ENCODE data around the gene SORBS2. TPM values are rescaled to one million over a fixed set of nuclear protein-coding genes. Genes with fewer than 3 reads are reported as not detected.

SORBS2 gene
- total RNA-seq, 1 donor from 2014 or later = 60.4 TPM

DNA sequence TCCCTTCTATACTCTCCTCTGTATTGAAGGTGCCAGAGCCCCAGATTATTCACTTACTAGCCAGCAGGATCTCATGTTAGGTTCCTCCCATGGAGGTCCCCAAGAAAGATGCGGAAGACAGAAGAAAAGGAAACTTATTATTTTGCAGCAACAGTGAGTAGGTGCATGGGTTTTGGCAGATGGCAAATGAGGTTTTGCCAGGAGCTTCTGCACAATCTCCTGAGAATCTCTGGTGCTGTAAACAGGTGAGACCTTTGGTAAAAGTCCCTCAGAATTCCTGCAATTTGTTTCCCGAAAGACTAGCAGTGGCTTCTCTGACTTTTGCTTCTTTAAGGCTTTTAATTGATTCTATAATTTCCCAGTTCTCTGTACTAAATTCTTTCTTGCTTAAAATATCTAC lies 29.5 kb upstream of the SORBS2 start:
- intact Hi-C loops (cut with DNase I) = no loop called here
- Histone ChIP-seq H3K27ac (peak overlapping the region; percentile 76), H3K9me3 (no peaks in the 10 kb centered on the region), H3K36me3 (no peaks in the 10 kb centered on the region), H3K4me1 (peaks cover 36% of the 10 kb centered on the region), H3K27me3 (no peaks in the 10 kb centered on the region), H3K4me3 (no peak overlapping the region)
- DNase-seq (ENCODE audit: extremely low spot score in 2 of 2) = no peak
- TF ChIP-seq, protein P1, sequence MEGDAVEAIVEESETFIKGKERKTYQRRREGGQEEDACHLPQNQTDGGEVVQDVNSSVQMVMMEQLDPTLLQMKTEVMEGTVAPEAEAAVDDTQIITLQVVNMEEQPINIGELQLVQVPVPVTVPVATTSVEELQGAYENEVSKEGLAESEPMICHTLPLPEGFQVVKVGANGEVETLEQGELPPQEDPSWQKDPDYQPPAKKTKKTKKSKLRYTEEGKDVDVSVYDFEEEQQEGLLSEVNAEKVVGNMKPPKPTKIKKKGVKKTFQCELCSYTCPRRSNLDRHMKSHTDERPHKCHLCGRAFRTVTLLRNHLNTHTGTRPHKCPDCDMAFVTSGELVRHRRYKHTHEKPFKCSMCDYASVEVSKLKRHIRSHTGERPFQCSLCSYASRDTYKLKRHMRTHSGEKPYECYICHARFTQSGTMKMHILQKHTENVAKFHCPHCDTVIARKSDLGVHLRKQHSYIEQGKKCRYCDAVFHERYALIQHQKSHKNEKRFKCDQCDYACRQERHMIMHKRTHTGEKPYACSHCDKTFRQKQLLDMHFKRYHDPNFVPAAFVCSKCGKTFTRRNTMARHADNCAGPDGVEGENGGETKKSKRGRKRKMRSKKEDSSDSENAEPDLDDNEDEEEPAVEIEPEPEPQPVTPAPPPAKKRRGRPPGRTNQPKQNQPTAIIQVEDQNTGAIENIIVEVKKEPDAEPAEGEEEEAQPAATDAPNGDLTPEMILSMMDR (IDR thresholded peaks at IDR 0.05) = no peak
- TF ChIP-seq POLR2AphosphoS5 (IDR thresholded peaks at IDR 0.05; ENCODE audit: insufficient read depth in 1 of 2, low read depth in 1 of 2) (no peak), POLR2A (IDR thresholded peaks at IDR 0.05) (no peak)

DNA sequence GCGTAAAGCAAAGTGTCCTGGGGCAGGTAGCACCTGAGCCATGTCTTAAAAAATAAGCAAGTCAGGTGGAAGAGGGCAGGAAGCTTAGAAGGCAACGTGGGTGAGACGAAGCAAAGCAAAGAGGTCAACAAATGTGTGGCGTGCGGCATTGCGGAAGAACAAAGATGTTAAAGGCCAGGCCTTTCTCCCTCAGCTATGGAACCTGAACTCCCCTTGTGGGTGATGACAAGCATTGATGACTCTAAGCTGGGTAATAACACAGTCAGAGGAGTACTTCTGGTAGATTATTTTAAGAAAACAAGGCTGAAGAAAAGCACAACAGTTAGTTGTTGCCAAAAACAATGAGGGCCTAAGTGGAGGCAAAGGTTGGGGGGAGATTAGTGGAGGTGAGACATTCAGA lies 29.0 kb upstream of the SORBS2 start:
- intact Hi-C loops (cut with DNase I) = no loop called here
- Histone ChIP-seq H3K4me3 (no peak overlapping the region), H3K27ac (peak overlapping the region; percentile 76), H3K9me3 (no peaks in the 10 kb centered on the region), H3K27me3 (no peaks in the 10 kb centered on the region), H3K4me1 (peaks cover 36% of the 10 kb centered on the region), H3K36me3 (no peaks in the 10 kb centered on the region)
- no peak for DNase-seq (ENCODE audit: extremely low spot score in 2 of 2)
- TF ChIP-seq, protein P1 (IDR thresholded peaks at IDR 0.05) = no peak
- TF ChIP-seq POLR2AphosphoS5 (IDR thresholded peaks at IDR 0.05; ENCODE audit: insufficient read depth in 1 of 2, low read depth in 1 of 2) (no peak), POLR2A (IDR thresholded peaks at IDR 0.05) (no peak)

DNA sequence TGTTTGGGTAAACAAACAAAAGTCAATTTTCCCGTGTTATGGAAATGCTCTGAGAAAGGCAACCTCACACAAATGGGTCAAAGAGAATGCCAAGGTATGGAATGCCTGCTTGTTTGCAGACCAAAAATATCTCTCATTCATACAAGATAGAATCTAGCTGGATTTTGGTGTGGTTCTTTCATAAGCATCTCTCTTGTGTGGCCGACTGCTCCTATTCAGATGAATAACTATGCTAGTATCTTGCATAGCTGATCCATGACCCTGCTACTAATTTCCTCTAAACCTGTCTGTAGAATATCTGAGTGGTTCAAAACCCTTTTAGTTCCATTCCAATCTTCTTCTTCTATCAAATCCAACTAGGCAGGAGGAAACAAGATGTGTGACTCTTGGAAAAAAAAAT lies 28.2 kb upstream of the SORBS2 start:
- Histone ChIP-seq H3K9me3 (no peaks in the 10 kb centered on the region), H3K36me3 (no peaks in the 10 kb centered on the region), H3K27me3 (no peaks in the 10 kb centered on the region), H3K27ac (peak overlapping the region; percentile 76), H3K4me3 (no peak overlapping the region), H3K4me1 (peaks cover 36% of the 10 kb centered on the region)
- no peak for DNase-seq (ENCODE audit: extremely low spot score in 2 of 2)
- intact Hi-C loops (cut with DNase I) = no loop called here
- TF ChIP-seq POLR2A (IDR thresholded peaks at IDR 0.05) (no peak), POLR2AphosphoS5 (IDR thresholded peaks at IDR 0.05; ENCODE audit: insufficient read depth in 1 of 2, low read depth in 1 of 2) (no peak)
- TF ChIP-seq, protein P1 (IDR thresholded peaks at IDR 0.05) = no peak

DNA sequence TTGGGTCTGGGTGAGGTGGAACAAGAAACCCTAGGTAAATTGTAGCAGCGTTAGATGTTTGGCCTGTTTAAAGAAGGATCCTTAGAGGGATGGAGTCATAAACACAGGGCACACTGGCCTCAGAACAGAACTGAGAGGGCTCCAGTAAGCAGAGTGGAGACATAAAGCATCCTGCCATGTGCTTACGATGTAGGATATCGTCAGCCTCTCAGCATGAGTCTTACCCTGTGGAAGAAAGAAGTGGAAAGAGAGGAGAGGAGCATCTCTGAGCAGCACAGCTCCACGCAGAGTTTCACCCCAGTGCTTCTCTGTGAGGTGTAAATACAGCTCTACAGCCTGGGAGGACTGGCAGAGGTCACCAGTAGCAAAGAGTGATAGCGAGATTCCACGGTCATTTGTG lies 27.8 kb upstream of the SORBS2 start:
- no peak for DNase-seq (ENCODE audit: extremely low spot score in 2 of 2)
- Histone ChIP-seq H3K36me3 (no peaks in the 10 kb centered on the region), H3K27ac (peak overlapping the region; percentile 76), H3K9me3 (no peaks in the 10 kb centered on the region), H3K27me3 (no peaks in the 10 kb centered on the region), H3K4me1 (peaks cover 36% of the 10 kb centered on the region), H3K4me3 (peak overlapping the region in 1 of 2 donors; percentile 1)
- intact Hi-C loops (cut with DNase I) = no loop called here
- TF ChIP-seq POLR2A (IDR thresholded peaks at IDR 0.05) (no peak), POLR2AphosphoS5 (IDR thresholded peaks at IDR 0.05; ENCODE audit: insufficient read depth in 1 of 2, low read depth in 1 of 2) (no peak)
- TF ChIP-seq, protein P1 (IDR thresholded peaks at IDR 0.05) = no peak

DNA sequence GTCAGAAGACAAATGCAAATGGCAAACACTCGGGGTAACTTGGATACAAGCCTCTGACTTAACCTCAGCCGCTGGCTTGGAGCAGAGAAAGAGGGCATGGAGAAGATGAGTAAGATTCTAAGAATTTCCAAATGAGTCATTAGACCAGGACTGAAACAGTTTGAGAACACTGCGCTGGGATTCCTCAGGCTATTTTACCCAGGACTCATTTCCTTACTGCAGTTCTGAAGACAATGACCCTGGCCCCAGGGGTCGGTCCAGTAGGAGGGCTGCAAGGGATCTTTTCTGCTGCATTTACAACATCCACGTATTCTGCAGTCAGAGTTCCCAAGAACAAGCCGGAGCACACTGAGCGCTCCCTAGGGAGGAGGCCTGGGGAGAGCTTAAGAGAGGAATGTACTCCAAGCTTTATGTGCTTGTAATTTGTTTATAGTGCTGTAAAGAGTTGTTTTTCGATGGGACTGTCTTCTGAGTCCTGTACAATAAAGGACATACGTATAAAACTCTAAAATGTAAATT lies 27.3 kb upstream of the SORBS2 start:
- peak overlapping the region in 1 of 2 donors; percentile 1 for H3K4me3 ChIP-seq
- H3K9me3 ChIP-seq = no peaks in the 10 kb centered on the region
- no peak for DNase-seq (ENCODE audit: extremely low spot score in 2 of 2)
- H3K36me3 ChIP-seq = no peaks in the 10 kb centered on the region
- TF ChIP-seq POLR2AphosphoS5 (IDR thresholded peaks at IDR 0.05; ENCODE audit: insufficient read depth in 1 of 2, low read depth in 1 of 2) (peak; percentile 19 to 75), POLR2A (IDR thresholded peaks at IDR 0.05) (no peak)
- TF ChIP-seq, protein P1 (IDR thresholded peaks at IDR 0.05) = no peak
- H3K4me1 ChIP-seq = peaks cover 36% of the 10 kb centered on the region
- H3K27ac ChIP-seq = peak overlapping the region; percentile 76
- intact Hi-C loops (cut with DNase I) = no loop called here
- H3K27me3 ChIP-seq = no peaks in the 10 kb centered on the region
